ENCODE measurements around the gene SERGEF.

Gene SERGEF

DNA sequence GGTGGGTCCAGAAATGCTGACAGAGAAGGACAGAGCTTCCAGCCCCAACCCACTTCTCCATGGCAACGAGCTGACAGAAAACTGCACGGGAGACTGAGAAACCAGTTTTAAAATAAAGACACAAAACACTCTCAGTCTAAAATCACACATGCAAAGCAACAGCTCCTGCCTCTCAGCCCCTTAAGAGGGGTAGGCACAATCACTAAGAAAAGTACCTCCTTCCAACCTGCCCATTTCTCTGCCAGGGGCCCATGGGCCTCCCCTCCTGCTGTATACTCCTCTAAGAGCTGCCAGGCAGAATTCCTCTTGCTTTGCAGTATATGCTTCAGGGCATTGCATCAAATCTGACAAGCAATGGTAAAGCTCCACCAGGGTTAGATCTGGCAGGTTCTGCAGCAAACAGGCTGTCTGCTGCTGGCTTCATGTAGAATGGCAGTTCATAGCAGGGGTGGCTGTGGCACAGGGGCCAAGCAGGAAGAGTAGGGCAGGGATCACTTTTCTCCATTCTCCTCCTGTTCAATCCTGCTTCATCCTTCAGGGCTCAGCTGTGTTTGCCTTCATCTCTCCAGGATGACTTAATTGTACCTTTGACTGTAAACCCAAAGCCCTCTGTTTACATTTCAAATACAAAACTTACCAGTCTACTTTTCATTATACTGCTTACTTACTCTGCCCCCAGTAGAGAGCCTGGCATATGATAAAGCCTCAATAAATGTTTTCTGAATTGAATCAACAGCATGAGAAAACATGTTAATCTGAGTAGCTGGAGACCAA lies 200.6 kb downstream of the SERGEF start:
- no peak for DNase-seq (ENCODE audit: low spot score)

DNA sequence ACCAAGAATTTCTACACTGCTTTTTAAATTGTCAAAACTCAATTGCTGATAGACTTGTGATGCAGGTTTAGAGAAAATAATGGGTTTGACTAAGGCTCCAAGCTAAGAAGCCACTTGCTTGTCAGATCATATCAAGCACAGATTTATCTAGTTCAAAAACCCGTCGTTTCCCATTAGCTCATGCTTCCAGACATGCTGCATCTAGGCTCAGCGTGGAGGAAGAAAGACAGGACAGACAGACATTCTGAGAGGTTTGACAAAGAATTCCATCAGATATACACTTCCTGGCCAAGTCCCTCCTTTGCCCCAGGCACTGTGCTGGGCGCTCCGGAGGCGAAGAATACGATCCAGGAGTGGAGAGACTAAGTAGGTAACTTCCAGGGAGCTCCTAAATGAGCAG lies 201.5 kb downstream of the SERGEF start:
- DNase-seq (ENCODE audit: low spot score): no peak

DNA sequence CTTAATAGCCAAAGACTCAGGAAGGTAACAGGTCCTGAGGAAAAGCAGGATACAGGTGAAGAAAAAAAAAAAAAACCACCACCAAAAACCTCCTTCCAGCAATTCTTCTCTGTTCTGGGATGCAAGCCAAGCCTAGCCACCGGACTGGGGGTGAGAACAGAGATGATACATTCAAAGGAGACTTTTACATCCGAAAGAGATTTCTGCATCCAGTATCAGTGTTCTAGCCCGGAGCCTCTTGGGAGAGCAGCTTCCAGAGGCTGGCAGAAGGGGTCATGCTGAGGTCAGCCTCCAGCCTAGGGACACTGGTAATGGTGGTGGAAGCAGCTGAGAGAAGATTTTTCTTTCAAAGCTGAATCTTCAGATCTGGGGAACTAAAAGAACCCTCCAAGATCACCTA lies 202.1 kb downstream of the SERGEF start:
- peak; percentile 15 for DNase-seq (ENCODE audit: low spot score)

DNA sequence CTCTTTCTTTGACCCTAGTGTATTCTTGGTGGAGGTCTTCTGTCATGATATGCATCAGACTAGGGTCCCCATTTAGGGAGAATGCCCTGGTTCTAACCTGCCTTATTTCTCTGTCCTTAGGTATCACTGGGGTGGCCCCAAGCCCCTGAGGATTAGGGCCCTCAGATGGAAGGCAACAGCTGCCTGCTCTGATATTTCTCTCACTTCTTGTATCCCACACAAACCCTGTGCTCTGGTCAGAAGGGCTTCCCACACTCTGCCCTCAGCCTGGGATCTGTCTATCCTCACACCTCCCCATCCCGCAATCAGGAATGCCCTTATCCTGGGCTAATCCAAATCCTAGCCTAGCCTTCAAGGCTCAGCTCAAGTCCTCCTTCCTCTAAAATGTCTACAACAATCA lies 202.8 kb downstream of the SERGEF start:
- no peak for DNase-seq (ENCODE audit: low spot score)

DNA sequence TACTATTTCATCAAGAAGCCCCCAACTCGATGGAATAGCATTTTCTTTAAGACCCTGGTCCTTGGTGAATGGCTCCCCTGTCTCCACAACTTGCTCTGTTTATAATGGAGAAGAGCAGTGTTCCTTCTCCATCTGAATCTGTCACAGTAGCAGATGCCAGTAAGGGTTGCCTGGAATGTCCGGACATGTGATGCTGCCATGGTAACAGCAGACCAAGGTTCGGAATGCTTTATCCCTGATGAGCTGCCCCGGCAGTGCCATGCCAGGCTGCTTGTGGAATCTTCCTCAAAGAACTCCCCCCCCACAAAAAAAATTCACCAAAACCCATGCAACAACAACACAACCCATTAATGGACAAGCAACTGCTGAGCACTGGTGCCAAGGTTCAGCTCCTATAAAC lies 205.8 kb downstream of the SERGEF start:
- DNase-seq (ENCODE audit: low spot score): no peak

DNA sequence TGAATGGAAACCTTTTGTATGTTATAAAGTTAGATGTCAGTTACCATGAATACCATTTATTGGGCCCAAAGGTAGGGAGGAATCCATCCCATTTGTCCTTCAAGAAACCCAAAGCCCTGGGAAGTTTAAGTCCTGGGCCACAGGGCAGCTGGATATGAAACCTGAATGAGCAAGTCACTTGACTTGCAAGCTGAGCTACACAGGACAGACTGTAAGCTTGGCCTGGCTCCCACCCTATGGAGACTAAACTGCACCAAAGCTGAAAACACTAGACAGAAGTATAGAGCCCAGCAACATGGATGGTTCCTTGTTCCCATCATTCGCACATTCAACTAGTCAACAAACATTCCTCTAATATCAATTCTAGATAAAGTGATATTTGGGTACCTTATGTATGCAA lies 207.0 kb downstream of the SERGEF start:
- no peak for DNase-seq (ENCODE audit: low spot score)

DNA sequence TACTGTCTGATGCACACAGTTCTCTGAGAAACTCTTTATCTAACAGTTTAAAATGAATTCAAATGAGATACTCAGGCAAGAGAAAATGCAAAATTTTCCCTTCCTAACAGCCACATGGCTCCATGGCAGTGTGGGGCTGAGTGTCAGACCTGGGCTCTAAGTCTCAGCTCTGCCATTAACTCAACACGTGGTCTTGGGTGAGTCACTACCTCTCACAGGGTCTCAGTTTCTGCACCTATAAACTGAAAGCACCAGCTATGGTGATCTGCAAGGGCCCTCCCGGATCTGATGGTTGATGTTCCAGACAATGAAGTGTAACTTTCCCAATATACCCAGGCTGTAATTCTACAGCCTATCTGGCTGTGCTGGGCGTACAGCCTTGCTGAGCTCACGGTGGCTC lies 207.8 kb downstream of the SERGEF start:
- no peak for DNase-seq (ENCODE audit: low spot score)

DNA sequence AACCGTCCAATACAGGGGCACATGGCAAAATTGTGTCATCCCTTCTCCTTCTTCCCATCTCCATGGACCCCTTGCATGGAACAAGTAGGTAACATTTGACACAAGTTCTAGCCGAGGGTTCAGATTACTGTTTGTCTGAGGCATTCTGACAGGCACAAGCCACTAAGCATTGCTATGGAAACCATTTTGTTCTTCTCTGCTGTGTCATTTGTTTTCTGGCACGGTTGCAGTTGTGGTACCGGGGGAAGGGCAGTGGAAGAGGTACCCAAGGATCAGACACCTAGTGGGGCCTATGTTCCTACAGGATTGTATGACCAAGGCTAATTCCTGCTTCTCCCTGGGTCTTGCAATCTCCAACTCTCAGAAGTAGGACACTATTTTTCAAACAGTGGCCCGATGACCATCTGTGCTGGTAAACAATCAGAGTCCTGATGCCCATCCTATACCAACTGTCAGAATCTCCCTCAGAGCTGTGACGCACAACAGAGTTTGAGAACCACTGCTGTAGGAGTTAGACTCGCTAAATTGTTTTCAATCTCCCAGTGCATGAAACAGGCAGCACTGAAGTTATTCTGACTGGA lies 209.0 kb downstream of the SERGEF start:
- DNase-seq (ENCODE audit: low spot score): no peak

DNA sequence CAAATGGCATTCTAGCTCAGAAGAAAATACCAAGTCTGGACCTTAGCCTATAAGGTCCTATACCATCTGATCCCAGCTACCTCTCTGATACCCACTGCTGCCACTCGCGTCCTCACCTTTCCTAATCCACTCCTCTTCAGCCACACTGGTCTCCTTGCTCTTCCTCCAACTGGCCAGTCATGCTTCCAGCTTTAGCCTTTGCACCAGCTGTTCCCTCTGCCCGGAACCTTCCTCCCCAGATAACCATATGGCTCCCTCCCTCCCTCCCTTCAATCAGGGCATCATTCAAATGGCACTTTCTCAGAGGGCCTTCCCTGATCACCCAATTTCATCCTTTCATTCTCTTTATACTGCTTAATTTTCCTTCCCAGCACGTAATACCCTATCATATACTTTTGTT lies 210.4 kb downstream of the SERGEF start:
- DNase-seq (ENCODE audit: low spot score): no peak

DNA sequence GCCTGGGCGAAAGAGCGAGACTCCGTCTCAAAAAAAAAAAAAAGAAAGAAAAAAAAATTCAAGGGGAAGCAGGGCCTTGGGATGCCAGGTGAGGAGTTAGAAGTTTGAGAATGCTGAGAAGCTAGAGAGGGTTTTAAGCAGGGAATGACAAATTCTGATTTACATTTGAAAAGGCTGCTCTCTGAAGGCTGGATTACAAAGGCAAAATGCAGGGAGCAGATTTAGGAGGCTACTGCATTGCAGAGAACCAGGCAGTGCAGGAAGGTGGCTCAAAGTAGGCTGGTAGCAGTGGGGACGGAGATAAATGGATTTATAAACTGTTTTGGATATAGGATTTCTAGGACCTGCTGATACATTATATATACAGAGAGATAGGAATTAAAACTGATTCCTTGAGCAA lies 211.7 kb downstream of the SERGEF start:
- DNase-seq (ENCODE audit: low spot score): no peak

DNA sequence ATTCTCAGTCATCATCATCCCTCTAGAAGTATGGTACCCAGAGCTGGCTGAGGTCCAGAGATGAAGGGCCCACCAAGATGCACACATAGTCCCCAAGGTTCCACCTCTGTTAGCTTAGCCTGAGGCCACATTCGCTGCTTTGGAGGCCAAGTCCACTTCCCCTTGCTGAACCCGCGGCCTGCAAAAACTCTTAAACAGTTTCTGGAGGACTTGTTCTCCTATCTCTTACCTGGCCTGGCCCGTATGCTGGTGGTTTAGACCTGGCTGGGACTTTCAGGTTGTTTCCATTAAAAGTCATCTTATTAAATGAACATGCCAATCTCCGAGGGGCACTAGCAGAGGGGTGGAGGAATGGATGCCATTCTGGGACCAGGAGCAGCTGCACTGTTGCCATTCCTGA lies 213.7 kb downstream of the SERGEF start:
- no peak for DNase-seq (ENCODE audit: low spot score)

DNA sequence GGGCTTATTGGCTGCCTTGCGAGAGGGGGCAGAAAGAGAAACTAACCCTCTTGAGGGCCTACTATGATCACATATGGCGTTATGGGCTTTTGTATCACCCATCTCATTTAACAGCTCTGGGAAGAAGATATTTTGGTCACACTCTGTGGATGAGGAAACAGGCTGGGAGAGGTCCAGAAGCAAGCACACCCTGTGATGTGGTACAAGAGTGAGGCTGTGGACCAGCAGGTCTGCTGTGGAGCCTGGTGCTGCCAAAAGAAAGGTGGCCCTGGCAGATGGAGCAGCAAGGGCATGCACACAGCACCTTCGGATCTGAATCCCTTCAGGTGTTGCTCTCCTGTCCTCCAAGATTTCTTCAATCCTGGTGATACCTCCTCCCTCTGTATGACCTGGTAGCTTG lies 214.1 kb downstream of the SERGEF start:
- no peak for DNase-seq (ENCODE audit: low spot score)

DNA sequence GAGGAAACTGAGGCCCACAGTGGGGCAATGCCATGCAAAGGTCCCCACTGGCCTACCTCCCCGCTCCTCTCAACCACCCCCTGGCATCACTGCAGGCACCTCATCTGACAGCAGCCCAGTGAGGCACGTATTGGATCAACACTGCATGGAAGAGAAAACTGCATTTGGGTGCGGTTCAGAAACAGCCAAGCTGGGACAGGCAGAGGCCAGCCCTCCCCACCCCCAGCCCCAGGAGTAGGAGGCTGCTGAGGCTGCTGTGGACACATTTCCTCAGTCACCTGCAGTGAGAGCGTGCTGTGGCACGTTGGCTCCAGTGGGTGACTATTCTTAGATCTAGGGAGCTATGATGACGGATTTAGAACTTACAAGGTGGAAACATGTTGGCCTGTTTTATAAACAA lies 214.6 kb downstream of the SERGEF start:
- DNase-seq (ENCODE audit: low spot score): no peak

DNA sequence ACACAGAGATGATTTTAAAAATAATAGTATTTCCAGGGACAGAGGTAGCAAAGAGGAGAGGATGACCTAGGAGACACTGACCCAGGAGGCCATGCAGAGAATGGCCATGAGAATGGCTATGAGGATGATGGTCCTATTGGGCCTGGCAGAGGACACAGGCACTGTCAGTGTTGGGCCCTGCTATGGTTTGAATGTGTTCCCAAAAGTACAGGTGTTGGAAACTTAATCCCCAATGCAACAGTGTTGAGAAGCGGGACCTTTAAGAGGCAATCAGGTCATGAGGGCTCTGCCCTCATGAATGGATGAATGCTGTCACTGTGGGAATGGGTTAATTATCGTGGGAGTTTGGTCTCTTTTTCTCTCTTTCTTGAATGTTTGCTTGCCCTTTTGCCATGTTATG lies 216.7 kb downstream of the SERGEF start:
- DNase-seq (ENCODE audit: low spot score): no peak

DNA sequence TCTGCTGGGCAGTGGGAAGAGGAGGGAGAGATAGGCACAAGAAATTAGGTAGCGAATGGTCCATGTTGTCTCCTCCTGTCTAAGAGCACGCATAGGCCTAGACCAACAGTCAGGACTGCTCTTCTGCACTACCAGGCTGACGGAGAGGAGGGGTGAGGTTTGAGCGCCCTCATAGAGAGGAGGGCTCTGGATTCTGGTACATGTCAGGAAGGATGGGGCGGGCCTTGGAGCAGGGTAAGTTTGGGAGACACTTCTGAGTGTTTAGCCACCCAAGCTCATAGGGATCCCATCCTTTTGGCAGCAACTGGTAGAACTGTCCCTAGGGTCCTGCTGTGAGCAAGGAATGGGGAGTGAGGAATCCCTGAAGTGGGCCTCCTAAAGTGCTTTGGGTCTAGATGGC lies 217.9 kb downstream of the SERGEF start:
- DNase-seq (ENCODE audit: low spot score): no peak

DNA sequence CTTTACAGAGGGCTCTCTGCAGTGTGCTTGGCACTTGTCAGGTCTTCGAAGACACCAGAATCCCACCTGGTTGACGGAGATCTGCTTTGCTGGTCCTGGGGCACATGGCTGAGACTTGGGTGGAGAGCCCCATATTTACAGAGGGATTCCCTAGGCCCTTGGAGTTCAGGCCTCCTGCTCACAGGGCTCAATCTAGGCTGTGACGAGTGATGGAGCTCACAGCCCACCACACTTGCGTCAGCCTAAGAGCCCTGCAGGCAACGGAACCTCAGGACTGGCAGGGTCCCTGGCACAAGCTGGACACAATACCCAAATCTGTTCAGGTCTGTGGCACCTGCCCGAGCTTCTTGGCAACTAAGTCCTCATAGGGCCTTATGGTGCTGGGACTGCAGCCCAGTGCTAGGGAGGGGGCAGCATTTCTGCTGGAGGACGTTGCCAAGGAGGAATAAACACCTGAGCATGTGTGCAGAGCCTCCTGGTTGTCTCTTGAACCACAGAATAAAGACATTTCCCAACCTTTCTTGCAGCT lies 219.1 kb downstream of the SERGEF start:
- no peak for DNase-seq (ENCODE audit: low spot score)

DNA sequence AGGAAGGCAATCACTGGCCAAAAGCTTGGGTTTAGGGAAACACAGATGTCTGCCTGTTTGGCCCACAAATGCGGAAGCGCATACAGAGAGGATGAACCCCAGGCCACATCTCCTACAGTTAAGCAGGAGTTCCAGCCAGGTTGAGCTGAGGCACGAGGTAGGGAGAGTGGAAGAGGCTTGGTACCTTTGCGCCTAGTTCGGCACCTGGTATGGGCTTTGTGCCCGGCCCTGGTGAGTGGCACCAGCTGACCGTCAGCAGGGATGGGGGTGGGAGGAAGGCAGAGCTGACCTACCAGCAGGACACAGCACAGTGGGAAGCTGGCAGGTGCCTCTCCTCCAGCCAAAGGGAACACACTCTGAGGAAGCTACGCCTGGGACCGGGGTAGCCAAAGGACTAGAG lies 220.7 kb downstream of the SERGEF start:
- DNase-seq (ENCODE audit: low spot score): no peak

DNA sequence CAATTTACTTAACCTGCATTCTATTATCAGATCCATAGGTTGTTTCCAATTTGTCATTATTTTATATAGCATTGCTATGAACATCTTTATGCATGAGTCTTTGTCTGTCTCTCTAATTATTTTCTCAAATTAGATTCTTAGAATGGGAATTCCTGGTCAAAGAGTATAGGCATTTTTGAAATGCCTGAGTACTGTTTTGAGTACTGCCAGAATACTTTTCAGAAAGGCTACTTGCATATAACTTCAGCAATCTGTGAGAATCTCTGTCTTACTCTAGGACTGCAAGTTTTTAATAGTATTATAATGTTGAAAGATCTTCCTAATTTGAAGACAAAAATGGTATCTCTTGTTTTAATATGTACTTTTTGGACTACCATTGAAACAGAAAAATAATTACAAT lies 221.7 kb downstream of the SERGEF start:
- no peak for DNase-seq (ENCODE audit: low spot score)

DNA sequence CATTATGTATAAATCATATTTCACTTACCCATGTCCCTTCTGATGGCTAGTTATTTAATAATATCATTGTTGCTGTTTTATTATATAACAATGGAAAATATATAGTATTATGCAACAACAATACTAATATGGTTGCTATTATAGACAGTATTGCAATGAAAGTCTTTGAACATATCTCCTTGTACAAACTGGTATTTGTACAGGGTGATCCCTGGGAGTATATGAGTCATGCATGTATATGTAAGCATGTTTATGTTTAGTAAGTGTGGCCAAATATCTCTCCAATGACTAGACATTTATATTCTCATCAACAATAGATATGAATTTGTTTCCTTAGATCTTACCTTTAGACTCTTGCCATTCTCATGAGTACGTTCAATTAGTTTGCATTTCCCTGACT lies 222.4 kb downstream of the SERGEF start:
- DNase-seq (ENCODE audit: low spot score): no peak

DNA sequence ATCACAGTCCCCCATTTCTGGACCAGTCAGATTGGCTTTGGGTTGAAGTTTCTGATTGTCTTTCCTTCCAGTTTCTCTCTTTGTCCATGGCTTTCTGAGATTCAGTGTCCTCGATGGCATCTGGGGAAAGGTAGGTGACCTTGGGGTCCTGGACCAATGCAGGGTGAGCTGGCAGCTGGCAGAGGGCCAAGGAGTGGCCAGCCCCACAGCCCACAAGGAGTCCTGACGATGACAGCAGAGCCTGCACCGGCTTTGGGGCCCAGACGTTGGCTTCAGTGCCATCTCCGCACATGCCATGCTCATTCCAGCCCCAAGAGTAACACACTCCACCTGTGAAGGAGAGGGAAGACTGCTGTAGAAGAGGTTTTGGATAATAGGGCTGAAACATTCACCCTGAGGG lies 224.8 kb downstream of the SERGEF start:
- no peak for DNase-seq (ENCODE audit: low spot score)

DNA sequence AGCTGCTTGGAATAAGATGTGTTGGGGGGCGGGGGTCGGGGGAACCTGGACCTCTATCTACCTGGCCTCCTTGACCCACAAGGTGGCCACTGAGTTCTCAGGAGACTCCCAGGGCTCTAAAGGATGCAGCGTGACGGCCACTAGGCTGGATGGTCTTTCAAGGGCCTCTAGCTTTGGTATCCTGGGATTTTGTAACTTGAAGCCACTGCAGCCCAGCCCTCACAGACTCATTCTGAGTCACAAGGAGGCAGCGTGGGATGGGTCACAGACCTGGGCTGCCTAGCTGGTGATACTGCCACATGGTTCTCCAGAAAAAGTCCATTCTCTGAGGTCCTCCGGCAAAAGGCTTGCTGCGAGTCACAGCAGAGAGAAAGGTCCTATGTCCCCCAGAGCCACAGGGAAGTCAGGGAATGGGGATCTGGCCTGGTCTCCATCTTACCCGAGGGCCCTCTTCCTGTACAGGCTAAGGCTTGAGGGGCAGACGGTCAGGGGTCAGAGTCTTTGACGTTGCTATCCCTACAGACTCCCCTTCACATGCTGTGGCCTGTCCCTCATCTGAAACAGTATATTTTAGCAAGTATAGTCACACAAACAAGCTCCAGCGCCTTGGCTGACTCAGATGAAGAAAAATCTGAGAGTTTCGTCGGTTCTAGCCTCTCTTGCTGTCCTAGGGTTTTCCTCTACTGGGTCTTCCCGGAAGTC lies 225.9 kb downstream of the SERGEF start:
- no peak for DNase-seq (ENCODE audit: low spot score)

DNA sequence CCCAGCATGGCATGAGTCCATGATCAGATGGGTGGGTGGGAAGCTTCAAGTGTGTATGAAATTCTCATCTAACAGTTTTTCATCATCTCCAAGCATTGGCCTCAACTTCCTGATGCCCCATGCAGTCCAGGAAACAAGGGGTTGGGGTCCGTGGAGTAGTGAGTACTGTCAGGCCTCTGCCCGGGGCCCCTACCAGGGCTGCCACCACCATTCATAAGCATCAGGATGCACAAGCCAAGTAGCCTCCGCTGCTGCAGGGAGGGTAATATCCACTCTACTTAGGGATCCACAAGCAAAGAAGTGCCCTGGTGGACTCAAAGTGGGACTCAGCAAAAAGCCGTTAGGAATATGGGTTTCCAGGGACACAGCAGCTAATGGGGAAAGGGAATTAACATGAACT lies 229.0 kb downstream of the SERGEF start:
- DNase-seq (ENCODE audit: low spot score): no peak

DNA sequence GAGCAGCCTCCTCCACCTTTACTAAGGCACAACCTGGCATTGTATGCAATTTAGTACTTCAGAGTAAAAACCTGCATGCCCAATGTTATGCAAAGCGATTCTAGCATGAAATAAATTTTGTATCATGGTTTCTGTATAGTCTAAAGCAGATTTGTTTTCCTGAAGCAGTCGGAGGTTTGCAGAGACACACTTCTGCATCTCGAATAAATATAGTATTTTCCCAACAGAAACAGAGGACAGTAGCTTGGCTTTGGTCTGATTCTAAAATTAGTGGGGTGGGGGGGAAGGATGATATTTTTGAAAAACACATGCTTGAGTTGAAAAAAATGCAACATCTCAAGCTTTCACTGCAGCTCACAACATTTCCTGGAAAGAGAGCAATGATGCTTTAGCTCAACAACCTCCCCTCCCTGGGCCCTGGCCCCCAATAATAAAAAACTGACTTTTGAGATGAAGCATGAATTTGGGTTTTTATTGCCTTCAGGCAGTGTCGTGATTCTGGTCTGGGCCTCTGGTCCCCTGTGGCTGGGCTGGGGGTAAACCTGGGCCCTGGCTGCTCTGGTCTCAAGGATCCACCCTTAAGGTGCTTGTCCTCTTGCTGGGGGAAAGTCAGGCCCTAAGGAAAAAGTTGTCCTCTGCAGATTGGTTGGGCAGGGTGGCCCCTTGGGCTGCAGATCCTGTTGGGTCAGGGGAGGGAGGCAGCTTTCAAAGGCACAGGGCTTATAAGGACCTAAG lies 230.1 kb downstream of the SERGEF start:
- no peak for DNase-seq (ENCODE audit: low spot score)
